K562 (cell line): ENCODE results near the gene RAP1A. TPM values are rescaled to one million over a fixed set of nuclear protein-coding genes. Genes with fewer than 3 reads are reported as not detected.

ENCODE experiments used
- ATAC-seq: fragments of 200-7000 bp; cut with Tn5 transposase; 3 replicates; pipeline ENCODE4 v1.9.1; 2020; ENCODE audit warnings: moderate library complexity
- BruUV-seq: library from RNA; stranded (reverse); fragments of 400-500 nt; replicated peaks from 2 replicates; lab custom pipeline; 2021; lab: Mats Ljungman, UMichigan
- CTCF ChIA-PET: fragments of 300-600 bp; formaldehyde crosslinking; extraction: SDS; loops from one replicate; lab custom pipeline; 2021; ENCODE audit warnings: low intra/inter-chr PET ratio; lab: Yijun Ruan, JAX
- POLR2A ChIA-PET: fragments of 300-600, 350-650 bp; sonication (Branson Sonifier 250); formaldehyde crosslinking; extraction: SDS; loops from one replicate; lab custom pipeline; 2021; ENCODE audit warnings: antibody characterized with exemption, inconsistent platforms; lab: Yijun Ruan, JAX
- DNase-seq, 4 experiments: peaks; one replicate each; pipeline versions ENCODE4 v3.0.0 to v3.0.0-alpha.2; 2011 to 2018; ENCODE audit warnings: low spot score in 3 of 4, mixed read lengths in 3 of 4; ENCODE audit errors: extremely low read depth in 1 of 4
- FAIRE-seq: peaks from 2 replicates; lab custom pipeline; 2011; peaks lifted over from hg19 to GRCh38; lab: Jason Lieb, UNC
- H2AFZ ChIP-seq: 2 replicates; pipeline ENCODE4 v1.6.0; 2011; ENCODE audit warnings: low read depth, low read length, control low read depth, inconsistent platforms
- H3K27ac ChIP-seq: fragments of 200-600 bp; 3 replicates; pipeline ENCODE4 v1.8.0; 2011; ENCODE audit warnings: low read depth, mild to moderate bottlenecking, control low read depth, inconsistent platforms, low read length, moderate library complexity, mixed read lengths; ENCODE audit errors: extremely low read depth
- H3K27me3 ChIP-seq, 2 experiments: fragments of 300-600 bp in 1 of 2; 2 replicates in 1 of 2; 3 replicates in 1 of 2; pipeline versions ENCODE4 v1.6.0 to v1.8.0; 2011; ENCODE audit warnings: inconsistent platforms in 2 of 2, low read length in 2 of 2, mild to moderate bottlenecking in 1 of 2, mixed read lengths in 1 of 2, moderate library complexity in 1 of 2; ENCODE audit not compliant: control insufficient read depth in 2 of 2, insufficient read depth in 2 of 2
- H3K36me3 ChIP-seq: fragments of 300-600 bp; 3 replicates; pipeline ENCODE4 v1.8.0; 2011; ENCODE audit warnings: mild to moderate bottlenecking, low read length, inconsistent platforms; ENCODE audit not compliant: control insufficient read depth, insufficient read depth
- H3K4me1 ChIP-seq, 2 experiments: fragments of 200-600 bp in 1 of 2; replicated peaks in 1 of 2; 2 replicates in 1 of 2; 3 replicates in 1 of 2; pipeline versions ENCODE4 v1.5.1 to v1.8.0; 2011; ENCODE audit warnings: inconsistent platforms in 2 of 2, low read length in 2 of 2, mild to moderate bottlenecking in 1 of 2, mixed read lengths in 1 of 2, moderate library complexity in 1 of 2; ENCODE audit not compliant: control insufficient read depth in 2 of 2, insufficient read depth in 2 of 2
- H3K4me2 ChIP-seq: 2 replicates; pipeline ENCODE4 v1.6.1; 2011; ENCODE audit warnings: low read length, control low read depth, inconsistent platforms, mixed read lengths; ENCODE audit not compliant: insufficient read depth
- H3K4me3 ChIP-seq: fragments of 200-600 bp; sonication (generic), shearing (Covaris generic); 2 replicates; pipeline ENCODE4 v1.5.1; 2016; ENCODE audit warnings: control low read depth, inconsistent platforms
- H3K79me2 ChIP-seq: fragments of 200-600 bp; 3 replicates; pipeline ENCODE4 v1.8.0; 2011; ENCODE audit warnings: low read length, inconsistent platforms; ENCODE audit not compliant: control insufficient read depth, insufficient read depth
- H3K9ac ChIP-seq, 2 experiments: 2 replicates each; pipeline versions ENCODE4 v1.6.0 to v1.6.1; 2011; ENCODE audit warnings: low read depth in 2 of 2, low read length in 2 of 2, control low read depth in 1 of 2, inconsistent platforms in 1 of 2, mild to moderate bottlenecking in 1 of 2, mixed read lengths in 1 of 2; ENCODE audit not compliant: insufficient read depth in 1 of 2
- H3K9me1 ChIP-seq: one replicate; pipeline ENCODE4 v1.6.0; 2011; ENCODE audit warnings: inconsistent platforms, mild to moderate bottlenecking, low read length, moderate library complexity; ENCODE audit not compliant: control insufficient read depth, insufficient read depth
- H3K9me3 ChIP-seq: replicated peaks from 2 replicates; pipeline ENCODE4 v1.5.1; 2011; ENCODE audit warnings: low read depth, low read length, inconsistent platforms; ENCODE audit not compliant: control insufficient read depth, insufficient read depth
- H4K20me1 ChIP-seq: replicated peaks from 2 replicates; pipeline ENCODE4 v1.6.1; 2011; ENCODE audit warnings: low read length, inconsistent platforms, mixed read lengths; ENCODE audit not compliant: control insufficient read depth, insufficient read depth
- ARID3A ChIP-seq: IDR thresholded peaks from 2 replicates; pipeline ENCODE4 v1.6.1; 2012; ENCODE audit warnings: low read depth, low read length, improper control_type of control experiment, borderline replicate concordance
- CREB3 ChIP-seq: fragments of 450-650 bp; conservative IDR thresholded peaks from 2 replicates; pipeline ENCODE4 v1.6.1; 2016; ENCODE audit warnings: missing genetic modification characterization, low read depth, mild to moderate bottlenecking, missing compliant biosample characterization, moderate library complexity
- CREB3L1 ChIP-seq: fragments of 450-650 bp; IDR thresholded peaks from 2 replicates; pipeline ENCODE4 v1.6.1; 2014; ENCODE audit warnings: low read depth, mild to moderate bottlenecking, moderate library complexity, borderline replicate concordance
- CTCF ChIP-seq, 3 experiments: IDR thresholded peaks in 2 of 3; conservative IDR thresholded peaks in 1 of 3; 2 replicates each; pipeline ENCODE4 v1.5.1; 2011 to 2012; ENCODE audit warnings: low read length in 3 of 3, mild to moderate bottlenecking in 3 of 3, control low read depth in 2 of 3, improper control_type of control experiment in 1 of 3, inconsistent platforms in 1 of 3, low read depth in 1 of 3, mixed read lengths in 1 of 3, moderate library complexity in 1 of 3; ENCODE audit not compliant: insufficient read depth in 2 of 3
- DEAF1 ChIP-seq: fragments of 450-650 bp; formaldehyde crosslinking; IDR thresholded peaks from 2 replicates; pipeline ENCODE4 v1.4.0; 2020; ENCODE audit warnings: mild to moderate bottlenecking, moderate library complexity
- HDAC1 ChIP-seq, 2 experiments: fragments of 450-650 bp; IDR thresholded peaks; 2 replicates each; pipeline ENCODE4 v1.6.1; 2016 to 2017; ENCODE audit warnings: inconsistent platforms in 1 of 2, mild to moderate bottlenecking in 1 of 2, moderate library complexity in 1 of 2
- HDAC6 ChIP-seq: IDR thresholded peaks from 2 replicates; pipeline ENCODE4 v1.6.1; 2012; ENCODE audit warnings: low read depth, mild to moderate bottlenecking, control low read depth, inconsistent platforms, low read length, moderate library complexity
- HIVEP1 ChIP-seq: fragments of 250-450 bp; sonication (Bioruptor Pico); IDR thresholded peaks from 2 replicates; pipeline ENCODE4 v1.4.0; 2020; ENCODE audit warnings: mild to moderate bottlenecking
- HMG20B ChIP-seq: fragments of 250-450 bp; sonication (Bioruptor Pico); IDR thresholded peaks from 2 replicates; pipeline ENCODE4 v1.5.0; 2021; ENCODE audit warnings: mild to moderate bottlenecking
- SMARCA4 ChIP-seq: fragments of 450-650 bp; IDR thresholded peaks from 2 replicates; pipeline ENCODE4 v1.6.1; 2016
- ZNF12 ChIP-seq: sonication (generic); formaldehyde crosslinking; IDR thresholded peaks from 2 replicates; pipeline ENCODE4 v1.4.0; 2020; ENCODE audit warnings: mild to moderate bottlenecking, missing genetic modification reagents
- ZNF134 ChIP-seq: fragments of 250-450 bp; sonication (Bioruptor Pico); conservative IDR thresholded peaks from 2 replicates; pipeline ENCODE4 v1.4.0; 2020
- ZNF217 ChIP-seq: sonication (generic); formaldehyde crosslinking; IDR thresholded peaks from 2 replicates; pipeline ENCODE4 v1.8.0; 2022; ENCODE audit warnings: mild to moderate bottlenecking, missing genetic modification reagents
- ZNF354B ChIP-seq: fragments of 250-450 bp; sonication (Bioruptor Pico); IDR thresholded peaks from 2 replicates; pipeline ENCODE4 v1.4.0; 2020
- ZNF717 ChIP-seq: fragments of 250-450 bp; sonication (Bioruptor Pico); IDR thresholded peaks from 2 replicates; pipeline ENCODE4 v1.5.0; 2021
- in situ Hi-C: fragments of 300-500 bp; cut with MboI; formaldehyde crosslinking; loops from 4 replicates; pipeline ENCODE4 v1.15.0; 2018; ENCODE audit warnings: inconsistent platforms, mixed read lengths
- intact Hi-C: fragments of 100-400 bp; cut with micrococcal nuclease; formaldehyde crosslinking; loops from 2 replicates; pipeline ENCODE4 v1.14.2; 2022
- polyA plus RNA-seq, 8 experiments: library from polyadenylated mRNA; depleted of rRNA in 4 of 8; stranded (reverse) in 5 of 8; unstranded in 3 of 8; fragments of >200 nt; fragmentation: Nextera tagmentation in 2 of 8; fragmentation: Illumina TruSeq in 1 of 8; extraction: Ambion mirVana in 2 of 8; extraction: Trizol in 1 of 8; gene quantifications; 2 replicates each; pipeline versions ENCODE4 v1.2.1 to v1.2.3, GENCODE V29; 2011 to 2014; ENCODE audit warnings: inconsistent platforms in 1 of 8, missing spikeins in 1 of 8
- total RNA-seq, 7 experiments: library from RNA; depleted of rRNA in 6 of 7; stranded (reverse); fragments of >200 nt in 6 of 7; fragmentation: Illumina TruSeq in 2 of 7; extraction: Trizol in 2 of 7; gene quantifications; 2 replicates each; pipeline versions ENCODE4 v1.2.1 to v1.2.3, GENCODE V29; 2011 to 2021; ENCODE audit warnings: low replicate concordance in 1 of 7

Gene RAP1A
- total and polyA plus RNA-seq, 9 of the 15 experiments (the other 6 are each of a cell fraction or from before 2014, with no cell fraction given), result 13.4 to 86.2 (median 32.5) TPM

- no peak overlapping the region for H3K4me3 ChIP-seq
- in situ Hi-C loops (no loop called here), intact Hi-C loops (no loop called here)
- DNase-seq (no peak), FAIRE-seq (no peak), ATAC-seq (no peak)
- ChIA-PET POLR2A (interaction anchor here (0.6 to 2.4 kb wide), 4 partner anchors 10 to 127 kb away, joined by 3 to 10 read pairs (median 3); no protein-coding TSS in a partner anchor), CTCF (no interaction called here)
- no peak overlapping the region for H3K9ac ChIP-seq
- H3K36me3 ChIP-seq, result peaks cover 39% of the 10 kb centered on the region; the same call in 2 of the 3 replicates
- no TSS peak for BruUV-seq
- H3K4me2 ChIP-seq, result no peak overlapping the region
- no peaks in the 10 kb centered on the region for H3K9me3 ChIP-seq
- H4K20me1 ChIP-seq, result no peaks in the 10 kb centered on the region
- no peak overlapping the region for H3K27ac ChIP-seq
- no peaks in the 10 kb centered on the region for H3K9me1 ChIP-seq
- no peaks in the 10 kb centered on the region for H3K27me3 ChIP-seq
- no peak overlapping the region for H2AFZ ChIP-seq
- peaks cover 2% of the 10 kb centered on the region; the same call in 1 of the 3 replicates for H3K79me2 ChIP-seq
- H3K4me1 ChIP-seq, result no peaks in the 10 kb centered on the region
- TF ChIP-seq DEAF1 (CRISPR knock-in tag) (no peak), ARID3A (no peak), CREB3 (tag) (no peak), SMARCA4 (no peak), ZNF717 (CRISPR knock-in tag) (no peak), ZNF217 (CRISPR knock-in tag) (no peak), ZNF134 (CRISPR knock-in tag) (no peak), ZNF354B (CRISPR knock-in tag) (no peak), HMG20B (CRISPR knock-in tag) (no peak), HIVEP1 (CRISPR knock-in tag) (no peak), CREB3L1 (no peak), HDAC1 (IDR thresholded peaks at IDR 0.05) (no peak), HDAC6 (no peak), CTCF (IDR thresholded peaks at IDR 0.05 in 2 of 3, conservative IDR thresholded peaks at IDR 0.05 in 1 of 3; ENCODE audit: insufficient read depth in 2 of 3, low read depth in 1 of 3, low read length in 3 of 3) (no peak), ZNF12 (CRISPR knock-in tag) (no peak)
Measured at GRCh38 chr1:111690306-111690617, 70.7 kb downstream of the RAP1A start.
